Measurements from ENCODE around the gene KAZN. TPM values are rescaled to one million over a fixed set of nuclear protein-coding genes. Genes with fewer than 3 reads are reported as not detected.

Gene KAZN
- polyA plus RNA-seq, 3 donors: 35.5 to 42.8 (median 41.2) TPM

GRCh38 chr1:14910984-14911721 is 312.7 kb downstream of the KAZN start:
- no peak for DNase-seq

DNA sequence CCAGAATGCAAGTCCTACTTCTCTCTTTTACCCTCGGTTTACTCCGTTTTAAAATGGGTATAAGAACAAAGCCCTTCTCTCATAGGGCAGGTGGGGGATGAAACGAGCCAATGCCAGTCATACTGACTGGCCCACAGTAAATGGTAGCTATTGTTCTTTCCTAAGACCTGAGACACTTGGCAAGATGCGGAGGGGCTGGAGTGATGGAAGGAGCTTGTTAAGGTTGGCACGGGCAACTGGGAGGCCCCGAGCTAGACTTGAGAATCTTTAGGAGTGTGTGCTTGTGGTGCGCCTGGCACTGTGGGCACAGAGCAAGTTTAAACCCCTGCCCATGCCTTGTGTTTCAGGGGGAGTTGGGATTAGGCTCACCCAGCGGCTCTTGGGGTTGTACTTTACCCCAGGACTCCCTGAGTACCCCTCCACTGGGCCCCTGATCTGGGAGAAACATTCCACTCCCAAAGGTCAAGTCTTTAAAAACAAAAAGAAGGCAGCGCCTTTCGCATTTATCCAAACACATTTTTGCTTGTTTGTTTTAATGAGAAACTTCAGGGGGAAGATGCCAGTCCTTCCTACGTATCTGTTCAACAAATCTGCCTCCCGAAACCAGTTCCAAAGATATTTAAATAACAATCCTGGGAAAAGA is 314.5 kb downstream of the KAZN start:
- DNase-seq: no peak

DNA sequence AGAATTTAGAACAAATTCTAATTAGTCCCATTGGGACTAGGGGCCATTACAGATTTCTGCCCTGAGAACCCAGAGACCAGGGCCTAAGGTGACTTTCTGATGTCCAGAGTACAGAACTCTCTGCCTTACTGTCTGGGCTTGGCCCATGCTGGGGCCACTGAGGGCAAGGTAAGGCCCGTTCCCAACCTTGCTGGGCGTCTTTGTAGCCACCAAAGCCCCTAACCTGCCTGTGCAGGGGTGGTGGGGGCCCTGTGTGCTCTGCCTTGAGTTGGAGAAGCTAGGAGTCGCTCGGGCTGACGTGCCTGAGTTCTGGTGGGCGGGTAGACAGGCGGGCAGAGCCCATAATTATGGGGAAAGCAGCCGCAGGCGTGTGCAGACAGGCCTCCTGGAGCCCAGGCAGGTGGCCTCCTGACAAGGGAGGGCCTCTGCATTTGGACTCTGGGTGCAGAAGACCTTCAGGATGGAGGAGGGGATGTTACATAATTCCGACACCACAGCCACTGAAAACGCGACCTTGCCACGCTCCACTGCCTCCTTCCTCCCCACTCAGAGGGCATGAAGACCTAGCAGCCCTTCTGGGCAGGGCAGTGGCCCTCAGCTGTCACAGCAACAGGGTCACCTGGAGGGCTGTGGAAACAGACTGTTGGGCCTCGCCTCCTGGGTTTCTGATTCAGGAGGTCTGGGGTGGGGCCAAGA is 315.1 kb downstream of the KAZN start:
- no peak for DNase-seq

- DNase-seq: no peak
Observed at GRCh38 chr1:14914351-14914988, 316.0 kb downstream of the KAZN start.

DNA sequence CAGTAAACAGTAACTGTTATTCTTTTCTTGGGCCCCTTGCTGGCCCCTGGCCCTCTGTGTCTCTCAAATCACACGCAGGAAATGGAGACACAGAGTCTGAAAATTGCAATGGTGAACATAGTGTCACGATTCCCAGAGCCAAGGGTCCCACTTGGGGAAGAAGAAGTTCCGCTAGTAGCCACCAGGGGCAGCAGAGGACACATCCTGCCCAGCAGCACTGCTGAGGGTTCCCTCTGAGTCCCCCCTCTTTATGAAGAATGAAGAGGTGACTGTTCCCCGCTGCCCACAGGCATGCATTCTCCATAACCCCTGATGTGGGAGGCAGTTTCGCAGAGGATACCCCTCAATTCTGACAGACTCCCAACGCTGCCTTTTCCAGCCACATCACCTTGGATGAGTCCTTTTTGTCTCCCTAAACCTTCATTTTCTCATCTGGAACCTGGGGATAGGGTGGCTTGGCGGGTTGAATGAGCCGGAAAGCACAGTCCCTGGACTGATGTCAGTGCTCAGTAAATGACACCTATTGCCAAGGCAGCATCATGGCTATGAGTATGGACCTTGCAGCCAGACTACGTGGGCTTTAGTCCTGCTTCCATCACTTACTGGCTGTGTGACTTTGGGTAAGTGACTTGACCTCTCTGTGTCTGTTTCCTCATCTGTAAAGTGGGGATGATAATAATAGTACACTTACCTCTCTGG is 317.0 kb downstream of the KAZN start:
- no peak for DNase-seq

GRCh38 chr1:14919289-14919688 is 320.8 kb downstream of the KAZN start:
- no peak for DNase-seq

- DNase-seq: no peak
Observed at GRCh38 chr1:14919751-14920150, 321.3 kb downstream of the KAZN start.

GRCh38 chr1:14921057-14921456 is 322.6 kb downstream of the KAZN start:
- DNase-seq: no peak

DNA sequence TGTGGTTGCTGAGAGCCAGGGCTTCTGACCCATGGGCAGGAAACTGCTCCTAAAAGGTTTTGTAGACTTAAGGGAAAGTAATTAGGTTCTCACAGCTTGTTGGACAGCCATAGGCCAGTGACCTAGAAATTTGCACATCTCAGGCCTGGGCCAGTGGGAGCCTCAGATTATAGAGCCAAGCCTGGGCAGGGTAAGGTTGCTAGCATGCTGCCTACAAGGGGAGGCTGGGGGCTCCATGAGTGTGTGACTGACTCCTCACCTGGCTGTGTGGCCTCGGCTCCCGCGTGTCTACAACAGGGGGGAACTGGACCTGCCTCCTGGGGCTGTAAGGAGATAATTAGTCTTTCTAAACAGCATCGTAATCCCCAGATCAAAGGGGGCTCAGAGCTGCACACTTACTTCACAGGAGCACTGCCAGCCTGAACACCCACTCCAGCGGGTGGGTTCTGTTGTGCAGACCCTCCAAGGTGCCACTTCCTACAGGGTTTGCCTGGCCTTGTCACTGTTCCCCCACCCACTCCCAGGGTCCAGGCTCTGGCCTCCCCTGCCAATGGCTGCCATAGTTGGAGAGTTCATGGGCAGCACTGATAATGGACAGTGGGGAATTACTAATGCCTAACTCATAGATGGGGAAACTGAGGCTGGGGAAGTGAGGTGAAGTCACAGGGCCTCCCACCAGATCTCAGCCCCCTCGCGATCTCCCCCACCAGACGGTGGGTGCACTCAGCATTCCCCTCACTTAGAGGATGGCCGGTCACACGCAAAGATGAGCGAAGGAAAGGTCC is 324.6 kb downstream of the KAZN start:
- DNase-seq: no peak

DNA sequence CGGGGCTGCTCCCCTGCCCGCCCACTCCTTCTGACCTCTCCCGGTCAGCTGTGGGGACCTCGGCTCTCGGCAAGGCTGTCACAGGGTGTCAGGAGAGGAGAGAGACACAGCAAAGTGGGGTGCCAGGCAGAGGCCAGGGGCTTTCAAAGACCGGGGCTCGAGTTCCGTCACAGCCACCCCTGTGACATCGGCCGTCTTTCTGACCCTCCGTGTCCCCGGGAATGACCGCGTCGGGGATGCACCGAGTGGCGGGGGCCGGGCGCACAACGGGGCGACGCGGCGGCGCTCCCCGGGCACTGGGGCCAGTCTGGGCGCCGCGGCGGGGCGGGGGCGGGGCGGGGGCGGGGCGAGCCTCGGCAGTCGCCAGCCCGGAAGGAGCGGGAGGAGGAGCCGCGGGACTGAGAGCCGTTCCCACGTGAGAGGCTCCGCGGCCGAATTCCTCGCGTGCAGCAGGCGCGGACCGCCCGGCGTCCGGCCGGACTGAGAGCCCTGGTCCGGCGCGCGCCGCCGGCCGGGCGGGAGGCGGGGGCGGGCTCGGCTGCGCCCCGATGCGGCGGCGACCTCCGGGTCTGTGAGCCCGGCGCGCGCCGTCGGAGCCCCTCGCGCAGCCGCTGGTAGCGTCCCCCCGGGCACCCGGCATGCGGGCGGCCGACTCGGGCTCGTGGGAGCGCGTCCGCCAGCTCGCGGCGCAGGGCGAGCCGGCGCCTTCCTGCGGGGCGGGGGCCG is 325.4 kb downstream of the KAZN start:
- peak; percentile 71 for DNase-seq

GRCh38 chr1:14924455-14925331 is 326.2 kb downstream of the KAZN start:
- DNase-seq: no peak

GRCh38 chr1:14925336-14926136 is 327.1 kb downstream of the KAZN start:
- DNase-seq: no peak

GRCh38 chr1:14926229-14926628 is 327.7 kb downstream of the KAZN start:
- no peak for DNase-seq

GRCh38 chr1:14926818-14927575 is 328.5 kb downstream of the KAZN start:
- DNase-seq: no peak

DNA sequence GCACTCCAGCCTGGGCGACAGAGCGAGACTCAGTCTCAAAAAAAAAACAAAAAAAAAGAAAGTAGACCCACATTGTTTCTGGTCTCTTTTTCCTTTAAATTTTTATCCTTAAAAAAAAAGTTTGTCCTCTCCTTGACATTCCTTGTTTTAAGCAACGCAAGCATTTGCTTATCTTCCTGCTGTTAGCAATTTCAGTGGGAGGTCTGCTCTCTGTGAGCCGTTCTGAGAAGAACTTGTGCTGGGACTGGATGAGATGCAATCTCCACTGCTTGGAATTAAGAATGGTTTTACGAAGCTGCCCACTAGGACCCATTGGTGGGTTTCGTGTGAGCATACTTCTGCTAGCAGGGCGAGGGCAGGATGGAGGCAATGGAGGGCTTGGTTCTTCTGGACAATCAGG is 329.9 kb downstream of the KAZN start:
- DNase-seq: no peak

- no peak for DNase-seq
Observed at GRCh38 chr1:14928886-14929546, 330.5 kb downstream of the KAZN start.

Data from renal pelvis (tissue), 4 donors.